GM19455 (cell line): ENCODE measurements around the gene TBC1D4.

Source experiments
- ATAC-seq: cut with Tn5 transposase; IDR thresholded peaks from one replicate; pipeline ENCODE4 v1.9.1; 2021; ENCODE audit not compliant: unreplicated experiment

TBC1D4 gene

GRCh38 chr13:75395066-75395465, 86.9 kb downstream of the TBC1D4 start:
- no peak for ATAC-seq

- ATAC-seq: no peak
Observed at GRCh38 chr13:75393839-75394520, 88.0 kb downstream of the TBC1D4 start.

- no peak for ATAC-seq
Observed at GRCh38 chr13:75391432-75392100, 90.4 kb downstream of the TBC1D4 start.

- no peak for ATAC-seq
Observed at GRCh38 chr13:75390229-75390628, 91.7 kb downstream of the TBC1D4 start.

- ATAC-seq: no peak
Observed at GRCh38 chr13:75385708-75386083, 96.3 kb downstream of the TBC1D4 start.

GRCh38 chr13:75384879-75385707, 96.9 kb downstream of the TBC1D4 start:
- ATAC-seq: no peak

GRCh38 chr13:75383064-75383715, 98.8 kb downstream of the TBC1D4 start:
- no peak for ATAC-seq

GRCh38 chr13:75378301-75378700, 103.7 kb downstream of the TBC1D4 start:
- ATAC-seq: no peak

- ATAC-seq: no peak
Observed at GRCh38 chr13:75376792-75377402, 105.1 kb downstream of the TBC1D4 start.

- no peak for ATAC-seq
Observed at GRCh38 chr13:75375329-75375728, 106.6 kb downstream of the TBC1D4 start.

GRCh38 chr13:75373988-75374387, 108.0 kb downstream of the TBC1D4 start:
- no peak for ATAC-seq

GRCh38 chr13:75372923-75373841, 108.8 kb downstream of the TBC1D4 start:
- no peak for ATAC-seq

GRCh38 chr13:75372517-75372916, 109.5 kb downstream of the TBC1D4 start:
- peak; percentile 77 for ATAC-seq

GRCh38 chr13:75371203-75371602, 110.8 kb downstream of the TBC1D4 start:
- ATAC-seq: no peak

GRCh38 chr13:75370774-75371173, 111.2 kb downstream of the TBC1D4 start:
- ATAC-seq: no peak

- ATAC-seq: no peak
Observed at GRCh38 chr13:75369981-75370380, 112.0 kb downstream of the TBC1D4 start.

- ATAC-seq: no peak
Observed at GRCh38 chr13:75368167-75368566, 113.8 kb downstream of the TBC1D4 start.

GRCh38 chr13:75366380-75367280, 115.3 kb downstream of the TBC1D4 start:
- no peak for ATAC-seq

- peak; percentile 90 for ATAC-seq
Observed at GRCh38 chr13:75365724-75366173, 116.2 kb downstream of the TBC1D4 start.
